Activated T-cell treated with anti-CD3 and anti-CD28 coated beads, Interleukin-2, amount 50 U/mL, for 4 hours (primary cell): ENCODE results near the gene NTNG1. TPM values are rescaled to one million over a fixed set of nuclear protein-coding genes. Genes with fewer than 3 reads are reported as not detected.
A peak's percentile ranks its signal among the peaks of the same experiment; 100 is the strongest.

Source experiments
- ATAC-seq, 2 donors: fragments of 200-7000 bp; cut with Tn5 transposase; one replicate each; pipeline ENCODE4 v1.10.0; 2021
- DNase-seq: peaks from one replicate; pipeline ENCODE4 v3.0.0-alpha.2; 2020
- H3K27me3 Mint-ChIP-seq: one replicate; pipeline ENCODE4 v1.8.0; 2021; ENCODE audit warnings: low read depth, mixed read lengths
- H3K36me3 Mint-ChIP-seq: one replicate; pipeline ENCODE4 v1.8.0; 2022; ENCODE audit warnings: mixed read lengths; ENCODE audit not compliant: insufficient read depth
- H3K4me1 Mint-ChIP-seq: one replicate; pipeline ENCODE4 v1.8.0; 2021; ENCODE audit warnings: low read depth, mixed read lengths
- H3K4me3 Mint-ChIP-seq: one replicate; pipeline ENCODE4 v1.8.0; 2021; ENCODE audit warnings: mild to moderate bottlenecking, moderate library complexity, mixed read lengths
- H3K9me3 Mint-ChIP-seq: one replicate; pipeline ENCODE4 v1.8.0; 2021; ENCODE audit warnings: mixed read lengths
- total RNA-seq, 3 donors: library from RNA; stranded (reverse); gene quantifications; one replicate each; pipeline ENCODE4 v1.2.1, GENCODE V29; 2021

Gene NTNG1
- total RNA-seq, 3 donors from 2014 or later: not detected

- peaks cover 6% of the 10 kb centered on the region for H3K27me3 Mint-ChIP-seq
- H3K9me3 Mint-ChIP-seq: no peaks in the 10 kb centered on the region
- H3K4me3 Mint-ChIP-seq: no peak overlapping the region
- no peak for DNase-seq
- H3K4me1 Mint-ChIP-seq: peaks cover 3% of the 10 kb centered on the region
- H3K36me3 Mint-ChIP-seq: no peaks in the 10 kb centered on the region
- no peak for ATAC-seq
Measured at GRCh38 chr1:107450899-107451664, 310.2 kb downstream of the NTNG1 start.

GRCh38 chr1:107451715-107452114 is 310.9 kb downstream of the NTNG1 start:
- Mint-ChIP-seq H3K4me3 (no peak overlapping the region), H3K9me3 (no peaks in the 10 kb centered on the region), H3K4me1 (peaks cover 3% of the 10 kb centered on the region), H3K27me3 (peaks cover 6% of the 10 kb centered on the region), H3K36me3 (no peaks in the 10 kb centered on the region)
- ATAC-seq (no peak), DNase-seq (no peak)

GRCh38 chr1:107454791-107455190 is 314.0 kb downstream of the NTNG1 start:
- H3K36me3 Mint-ChIP-seq: no peaks in the 10 kb centered on the region
- peaks cover 8% of the 10 kb centered on the region for H3K27me3 Mint-ChIP-seq
- H3K4me1 Mint-ChIP-seq: peaks cover 3% of the 10 kb centered on the region
- H3K4me3 Mint-ChIP-seq: no peak overlapping the region
- ATAC-seq (no peak), DNase-seq (no peak)
- no peaks in the 10 kb centered on the region for H3K9me3 Mint-ChIP-seq

- Mint-ChIP-seq H3K9me3 (no peaks in the 10 kb centered on the region), H3K4me3 (no peak overlapping the region), H3K27me3 (peaks cover 15% of the 10 kb centered on the region), H3K36me3 (no peaks in the 10 kb centered on the region), H3K4me1 (no peaks in the 10 kb centered on the region)
- ATAC-seq (no peak), DNase-seq (no peak)
Measured at GRCh38 chr1:107457989-107458388, 317.1 kb downstream of the NTNG1 start.

- Mint-ChIP-seq H3K4me3 (no peak overlapping the region), H3K4me1 (no peaks in the 10 kb centered on the region), H3K9me3 (no peaks in the 10 kb centered on the region), H3K36me3 (no peaks in the 10 kb centered on the region), H3K27me3 (peaks cover 15% of the 10 kb centered on the region)
- no peak for ATAC-seq
- DNase-seq: no peak
Measured at GRCh38 chr1:107459204-107459904, 318.5 kb downstream of the NTNG1 start.

GRCh38 chr1:107460035-107460434 is 319.2 kb downstream of the NTNG1 start:
- no peaks in the 10 kb centered on the region for H3K9me3 Mint-ChIP-seq
- no peaks in the 10 kb centered on the region for H3K4me1 Mint-ChIP-seq
- H3K4me3 Mint-ChIP-seq: no peak overlapping the region
- DNase-seq (no peak), ATAC-seq (no peak)
- H3K27me3 Mint-ChIP-seq: peaks cover 10% of the 10 kb centered on the region
- H3K36me3 Mint-ChIP-seq: no peaks in the 10 kb centered on the region

GRCh38 chr1:107464827-107465226 is 324.0 kb downstream of the NTNG1 start:
- Mint-ChIP-seq H3K9me3 (no peaks in the 10 kb centered on the region), H3K36me3 (no peaks in the 10 kb centered on the region), H3K27me3 (peaks cover 12% of the 10 kb centered on the region), H3K4me1 (no peaks in the 10 kb centered on the region), H3K4me3 (no peak overlapping the region)
- DNase-seq (no peak), ATAC-seq (no peak)

GRCh38 chr1:107467286-107467685 is 326.4 kb downstream of the NTNG1 start:
- H3K4me3 Mint-ChIP-seq: no peak overlapping the region
- DNase-seq: no peak
- no peaks in the 10 kb centered on the region for H3K4me1 Mint-ChIP-seq
- no peak for ATAC-seq
- H3K36me3 Mint-ChIP-seq: no peaks in the 10 kb centered on the region
- peaks cover 3% of the 10 kb centered on the region for H3K27me3 Mint-ChIP-seq
- H3K9me3 Mint-ChIP-seq: no peaks in the 10 kb centered on the region

- Mint-ChIP-seq H3K27me3 (peaks cover 3% of the 10 kb centered on the region), H3K36me3 (no peaks in the 10 kb centered on the region), H3K4me1 (no peaks in the 10 kb centered on the region), H3K4me3 (no peak overlapping the region), H3K9me3 (no peaks in the 10 kb centered on the region)
- no peak for ATAC-seq
- DNase-seq: no peak
Measured at GRCh38 chr1:107467811-107468210, 327.0 kb downstream of the NTNG1 start.

- H3K27me3 Mint-ChIP-seq: peaks cover 2% of the 10 kb centered on the region
- no peak for ATAC-seq
- H3K36me3 Mint-ChIP-seq: no peaks in the 10 kb centered on the region
- H3K4me1 Mint-ChIP-seq: no peaks in the 10 kb centered on the region
- no peak overlapping the region for H3K4me3 Mint-ChIP-seq
- DNase-seq: no peak
- H3K9me3 Mint-ChIP-seq: no peaks in the 10 kb centered on the region
Measured at GRCh38 chr1:107473065-107473464, 332.2 kb downstream of the NTNG1 start.

GRCh38 chr1:107474877-107475612 is 334.2 kb downstream of the NTNG1 start:
- Mint-ChIP-seq H3K36me3 (no peaks in the 10 kb centered on the region), H3K9me3 (no peaks in the 10 kb centered on the region), H3K27me3 (peaks cover 6% of the 10 kb centered on the region), H3K4me1 (no peaks in the 10 kb centered on the region), H3K4me3 (no peak overlapping the region)
- ATAC-seq (peak; percentile 82 to 84), DNase-seq (no peak)

- Mint-ChIP-seq H3K4me3 (no peak overlapping the region), H3K27me3 (peaks cover 18% of the 10 kb centered on the region), H3K9me3 (no peaks in the 10 kb centered on the region), H3K36me3 (no peaks in the 10 kb centered on the region), H3K4me1 (no peaks in the 10 kb centered on the region)
- no peak for ATAC-seq
- no peak for DNase-seq
Measured at GRCh38 chr1:107477233-107477632, 336.4 kb downstream of the NTNG1 start.

GRCh38 chr1:107479865-107480350 is 339.1 kb downstream of the NTNG1 start:
- ATAC-seq: no peak
- no peak for DNase-seq

GRCh38 chr1:107480548-107481415 is 339.9 kb downstream of the NTNG1 start:
- Mint-ChIP-seq H3K36me3 (no peaks in the 10 kb centered on the region), H3K4me1 (no peaks in the 10 kb centered on the region), H3K4me3 (no peak overlapping the region), H3K27me3 (peaks cover 21% of the 10 kb centered on the region), H3K9me3 (no peaks in the 10 kb centered on the region)
- peak in 1 of 2 donors; percentile 37 for ATAC-seq
- DNase-seq: no peak

More at GRCh38 chr1:107479865-107480350, 339.1 kb downstream of the NTNG1 start:
- no peaks in the 10 kb centered on the region for H3K4me1 Mint-ChIP-seq
- no peaks in the 10 kb centered on the region for H3K9me3 Mint-ChIP-seq
- H3K27me3 Mint-ChIP-seq: peaks cover 21% of the 10 kb centered on the region
- H3K4me3 Mint-ChIP-seq: no peak overlapping the region
- H3K36me3 Mint-ChIP-seq: no peaks in the 10 kb centered on the region
